GM12878 (cell line): ENCODE measurements around the gene TBC1D9B. TPM values are rescaled to one million over a fixed set of nuclear protein-coding genes. Genes with fewer than 3 reads are reported as not detected.

Experiments used
- ASH2L ChIP-seq: fragments of 300-600, 200-600 bp; sonication (generic); IDR thresholded peaks from 2 replicates; pipeline ENCODE4 v1.6.1; 2017; ENCODE audit warnings: low read depth, mild to moderate bottlenecking, borderline replicate concordance
- BACH1 ChIP-seq: fragments of 450-650 bp; IDR thresholded peaks from 2 replicates; pipeline ENCODE4 v1.6.1; 2017; ENCODE audit warnings: mild to moderate bottlenecking, borderline replicate concordance
- CBX3 ChIP-seq: fragments of 200-600 bp; sonication (generic); IDR thresholded peaks from 2 replicates; pipeline ENCODE4 v1.6.1; 2016; ENCODE audit warnings: low read depth, borderline replicate concordance
- CBX5 ChIP-seq: sonication (generic); IDR thresholded peaks from 2 replicates; pipeline ENCODE4 v1.6.1; 2016; ENCODE audit warnings: low read depth, moderate library complexity, mild to moderate bottlenecking, inconsistent platforms
- CHD1 ChIP-seq: IDR thresholded peaks from 2 replicates; pipeline ENCODE4 v1.6.1; 2012; ENCODE audit warnings: low read depth, low read length, improper control_type of control experiment
- E4F1 ChIP-seq: fragments of 450-650 bp; IDR thresholded peaks from 2 replicates; pipeline ENCODE4 v1.6.1; 2018; ENCODE audit warnings: borderline replicate concordance, mild to moderate bottlenecking; ENCODE audit not compliant: partially characterized antibody
- EED ChIP-seq: sonication (generic); IDR thresholded peaks from 2 replicates; pipeline ENCODE4 v1.6.1; 2016; ENCODE audit warnings: antibody characterized with exemption, low read depth
- IRF4 ChIP-seq: IDR thresholded peaks from 2 replicates; pipeline ENCODE4 v1.6.1; 2011; ENCODE audit warnings: low read depth, low read length
- IRF5 ChIP-seq: fragments of 450-650 bp; IDR thresholded peaks from 2 replicates; pipeline ENCODE4 v1.6.1; 2017; ENCODE audit warnings: borderline replicate concordance
- MXI1 ChIP-seq: fragments of 150-350 bp; IDR thresholded peaks from 2 replicates; pipeline ENCODE4 v1.6.1; 2011; ENCODE audit warnings: low read depth, mild to moderate bottlenecking, inconsistent platforms, low read length, improper control_type of control experiment
- RAD51 ChIP-seq: fragments of 450-650 bp; IDR thresholded peaks from 2 replicates; pipeline ENCODE4 v1.6.1; 2016; ENCODE audit warnings: moderate library complexity, mild to moderate bottlenecking, inconsistent platforms
- RELA ChIP-seq: fragments of 450-650 bp; IDR thresholded peaks from 2 replicates; pipeline ENCODE4 v1.8.0; 2014; ENCODE audit warnings: borderline replicate concordance; ENCODE audit not compliant: partially characterized antibody
- RELB ChIP-seq: fragments of 450-650 bp; IDR thresholded peaks from 2 replicates; pipeline ENCODE4 v1.6.1; 2017; ENCODE audit warnings: low read depth, mild to moderate bottlenecking, moderate library complexity
- RFX5 ChIP-seq: IDR thresholded peaks from 2 replicates; pipeline ENCODE4 v1.6.1; 2011; ENCODE audit warnings: low read depth, low read length, improper control_type of control experiment
- SMC3 ChIP-seq: IDR thresholded peaks from 2 replicates; pipeline ENCODE4 v1.6.1; 2011; ENCODE audit warnings: low read length, improper control_type of control experiment, borderline replicate concordance
- USF1 ChIP-seq: IDR thresholded peaks from 2 replicates; pipeline ENCODE4 v1.6.1; 2011; ENCODE audit warnings: borderline replicate concordance, low read depth, mild to moderate bottlenecking, moderate library complexity, mixed read lengths, low read length; ENCODE audit not compliant: insufficient read depth; ENCODE audit errors: extremely low read length
- YBX1 ChIP-seq: fragments of 450-650 bp; IDR thresholded peaks from 2 replicates; pipeline ENCODE4 v1.6.1; 2016; ENCODE audit warnings: antibody characterized with exemption
- YY1 ChIP-seq: IDR thresholded peaks from 2 replicates; pipeline ENCODE4 v1.6.1; 2011; ENCODE audit warnings: low read depth, mild to moderate bottlenecking, low read length
- ZNF24 ChIP-seq: fragments of 450-650 bp; IDR thresholded peaks from 2 replicates; pipeline ENCODE4 v1.6.1; 2017; ENCODE audit warnings: antibody characterized with exemption, mild to moderate bottlenecking
- ZSCAN29 ChIP-seq: fragments of 450-650 bp; IDR thresholded peaks from 2 replicates; pipeline ENCODE4 v1.6.1; 2017; ENCODE audit warnings: mild to moderate bottlenecking, moderate library complexity
- polyA plus RNA-seq, 11 experiments: library from polyadenylated mRNA; depleted of rRNA in 4 of 11; unstranded in 6 of 11; stranded (reverse) in 5 of 11; fragments of >200 nt; fragmentation: Nextera tagmentation in 4 of 11; fragmentation: Illumina TruSeq in 1 of 11; extraction: Ambion mirVana in 4 of 11; extraction: Trizol in 1 of 11; gene quantifications; 1 replicate in 1 of 11; 2 replicates in 10 of 11; pipeline versions ENCODE4 v1.2.1 to v1.2.3, GENCODE V29; 2011 to 2016; ENCODE audit warnings: inconsistent platforms in 2 of 11, missing spikeins in 2 of 11, low read depth in 1 of 11
- total RNA-seq, 4 experiments: library from RNA; depleted of rRNA in 3 of 4; stranded (reverse); fragments of >200 nt in 3 of 4; fragmentation: Illumina TruSeq in 1 of 4; extraction: Trizol in 1 of 4; gene quantifications; 2 replicates each; pipeline versions ENCODE4 v1.2.1 to v1.2.3, GENCODE V29; 2013 to 2021

The TBC1D9B gene
- total and polyA plus RNA-seq, 10 of the 15 experiments (the other 5 are each of a cell fraction or from before 2014, with no cell fraction given) = 4.0 to 74.2 (median 34.6) TPM

- TF ChIP-seq RELB = peak; percentile 43; the same call in 1 of the 2 replicates
- peak; percentile 9; the same call in 1 of the 2 replicates for TF ChIP-seq SMC3
- peak; percentile 93 for TF ChIP-seq MXI1
- TF ChIP-seq RELA = peak; percentile 20
- no peak for TF ChIP-seq RAD51
- no peak for TF ChIP-seq RFX5
- TF ChIP-seq IRF4 = 0 out of 2 replicates have a peak, but pooled peaks have one; percentile 9
- TF ChIP-seq USF1 = no peak
- TF ChIP-seq IRF5 = no peak
- TF ChIP-seq ASH2L = no peak
- 0 out of 2 replicates have a peak, but pooled peaks have one; percentile 61 for TF ChIP-seq CHD1
- TF ChIP-seq EED = no peak
- TF ChIP-seq CBX5 = no peak
- TF ChIP-seq YY1 = peak; percentile 87
- TF ChIP-seq ZNF24 = no peak
- no peak for TF ChIP-seq ZSCAN29
- TF ChIP-seq YBX1 = no peak
- no peak for TF ChIP-seq CBX3
- TF ChIP-seq E4F1 = no peak
- peak; percentile 55; the same call in 1 of the 2 replicates for TF ChIP-seq BACH1
These were observed 48.9 kb downstream of the TBC1D9B start, which contains the start of gene MRNIP (continued) for GRCh38 chr5:179858586-179859427.
